DOHH2 (cell line): ENCODE data around the gene IRX1.

Source experiments
- H3F3A ChIP-seq: fragments of 200-600 bp; sonication (generic), shearing (Covaris generic); 2 replicates; pipeline ENCODE4 v1.6.0; 2016; ENCODE audit warnings: antibody characterized with exemption, mild to moderate bottlenecking; ENCODE audit not compliant: control insufficient read depth, insufficient read depth
- H3K27ac ChIP-seq: fragments of 200-600 bp; sonication (generic); 2 replicates; pipeline ENCODE4 v1.5.1; 2014; ENCODE audit warnings: low read depth, mild to moderate bottlenecking, low read length, moderate library complexity
- H3K27me3 ChIP-seq: fragments of 200-600 bp; sonication (generic); 2 replicates; pipeline ENCODE4 v1.6.1; 2014; ENCODE audit warnings: mild to moderate bottlenecking, low read length, mixed read lengths; ENCODE audit not compliant: control insufficient read depth
- H3K36me3 ChIP-seq: fragments of 200-600 bp; sonication (generic); 2 replicates; pipeline ENCODE4 v1.6.1; 2014; ENCODE audit warnings: mild to moderate bottlenecking, low read length, moderate library complexity, mixed read lengths; ENCODE audit not compliant: control insufficient read depth
- H3K4me1 ChIP-seq: fragments of 200-600 bp; sonication (generic); 2 replicates; pipeline ENCODE4 v1.6.1; 2014; ENCODE audit warnings: mild to moderate bottlenecking, low read length, mixed read lengths; ENCODE audit not compliant: control insufficient read depth
- H3K4me2 ChIP-seq: fragments of 200-600 bp; sonication (generic); 2 replicates; pipeline ENCODE4 v1.6.0; 2014; ENCODE audit warnings: mild to moderate bottlenecking, low read length, moderate library complexity
- H3K4me3 ChIP-seq: fragments of 200-600 bp; sonication (generic); 2 replicates; pipeline ENCODE4 v1.5.1; 2014; ENCODE audit warnings: mild to moderate bottlenecking, low read length, mixed read lengths
- H3K79me2 ChIP-seq: fragments of 200-600 bp; sonication (generic); 2 replicates; pipeline ENCODE4 v1.6.1; 2014; ENCODE audit warnings: mild to moderate bottlenecking, low read length, mixed read lengths; ENCODE audit not compliant: control insufficient read depth
- H3K9me2 ChIP-seq: fragments of 200-600 bp; sonication (generic); replicated peaks from 2 replicates; pipeline ENCODE4 v1.6.1; 2014; ENCODE audit warnings: mild to moderate bottlenecking, low read length, mixed read lengths; ENCODE audit not compliant: control insufficient read depth
- H3K9me3 ChIP-seq: fragments of 200-600 bp; sonication (generic); 2 replicates; pipeline ENCODE4 v1.6.1; 2014; ENCODE audit warnings: antibody characterized with exemption, low read length, mixed read lengths; ENCODE audit not compliant: control insufficient read depth, insufficient read depth
- H4K20me1 ChIP-seq: fragments of 200-600 bp; sonication (generic); 2 replicates; pipeline ENCODE4 v1.6.0; 2014; ENCODE audit warnings: low read depth, mild to moderate bottlenecking, antibody characterized with exemption, low read length, moderate library complexity; ENCODE audit not compliant: control insufficient read depth, insufficient read depth
- EZH2phosphoT487 ChIP-seq: fragments of 200-600 bp; sonication (generic); IDR thresholded peaks from 2 replicates; pipeline ENCODE4 v1.6.1; 2017; ENCODE audit warnings: borderline replicate concordance, mild to moderate bottlenecking, antibody characterized with exemption, low read length, moderate library complexity, mixed read lengths
- TF ChIP-seq, protein P1 (sequence below): fragments of 200-600 bp; sonication (generic); IDR thresholded peaks from one replicate; pipeline ENCODE4 v1.5.1; 2014; ENCODE audit warnings: antibody characterized with exemption, mild to moderate bottlenecking, low read depth, low read length; ENCODE audit not compliant: poor library complexity, severe bottlenecking

The IRX1 gene

DNA sequence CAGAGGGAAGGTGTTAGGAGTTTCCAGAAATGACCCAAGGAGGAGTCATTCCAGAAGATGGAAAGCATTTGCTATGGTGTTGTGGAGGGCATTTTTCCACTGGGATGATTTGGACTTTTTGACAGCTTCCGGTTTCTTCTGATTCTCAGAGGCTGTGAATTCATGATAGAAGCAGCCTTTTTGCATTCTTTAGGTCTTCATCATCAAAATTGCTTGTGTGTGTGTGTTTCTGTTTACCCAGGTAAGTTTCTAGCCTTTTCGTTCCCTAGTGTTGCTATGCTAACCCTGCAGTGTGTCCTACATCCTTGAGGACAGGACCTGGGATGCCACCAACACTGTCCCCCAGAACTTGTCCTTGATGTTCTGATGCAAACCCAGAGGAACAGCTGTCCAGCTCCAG lies 19.6 kb downstream of the IRX1 start:
- H3K9me3 ChIP-seq = peaks cover 10% of the 10 kb centered on the region
- H3K27ac ChIP-seq = no peak overlapping the region
- no peaks in the 10 kb centered on the region for H3K79me2 ChIP-seq
- no peaks in the 10 kb centered on the region for H3K4me1 ChIP-seq
- no peaks in the 10 kb centered on the region for H3K27me3 ChIP-seq
- no peak overlapping the region for H3K4me2 ChIP-seq
- H4K20me1 ChIP-seq = no peaks in the 10 kb centered on the region
- H3K9me2 ChIP-seq = no peaks in the 10 kb centered on the region
- no peaks in the 10 kb centered on the region for H3F3A ChIP-seq
- no peak for TF ChIP-seq EZH2phosphoT487
- TF ChIP-seq, protein P1, sequence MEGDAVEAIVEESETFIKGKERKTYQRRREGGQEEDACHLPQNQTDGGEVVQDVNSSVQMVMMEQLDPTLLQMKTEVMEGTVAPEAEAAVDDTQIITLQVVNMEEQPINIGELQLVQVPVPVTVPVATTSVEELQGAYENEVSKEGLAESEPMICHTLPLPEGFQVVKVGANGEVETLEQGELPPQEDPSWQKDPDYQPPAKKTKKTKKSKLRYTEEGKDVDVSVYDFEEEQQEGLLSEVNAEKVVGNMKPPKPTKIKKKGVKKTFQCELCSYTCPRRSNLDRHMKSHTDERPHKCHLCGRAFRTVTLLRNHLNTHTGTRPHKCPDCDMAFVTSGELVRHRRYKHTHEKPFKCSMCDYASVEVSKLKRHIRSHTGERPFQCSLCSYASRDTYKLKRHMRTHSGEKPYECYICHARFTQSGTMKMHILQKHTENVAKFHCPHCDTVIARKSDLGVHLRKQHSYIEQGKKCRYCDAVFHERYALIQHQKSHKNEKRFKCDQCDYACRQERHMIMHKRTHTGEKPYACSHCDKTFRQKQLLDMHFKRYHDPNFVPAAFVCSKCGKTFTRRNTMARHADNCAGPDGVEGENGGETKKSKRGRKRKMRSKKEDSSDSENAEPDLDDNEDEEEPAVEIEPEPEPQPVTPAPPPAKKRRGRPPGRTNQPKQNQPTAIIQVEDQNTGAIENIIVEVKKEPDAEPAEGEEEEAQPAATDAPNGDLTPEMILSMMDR = no peak
- no peak overlapping the region for H3K4me3 ChIP-seq
- no peaks in the 10 kb centered on the region for H3K36me3 ChIP-seq

DNA sequence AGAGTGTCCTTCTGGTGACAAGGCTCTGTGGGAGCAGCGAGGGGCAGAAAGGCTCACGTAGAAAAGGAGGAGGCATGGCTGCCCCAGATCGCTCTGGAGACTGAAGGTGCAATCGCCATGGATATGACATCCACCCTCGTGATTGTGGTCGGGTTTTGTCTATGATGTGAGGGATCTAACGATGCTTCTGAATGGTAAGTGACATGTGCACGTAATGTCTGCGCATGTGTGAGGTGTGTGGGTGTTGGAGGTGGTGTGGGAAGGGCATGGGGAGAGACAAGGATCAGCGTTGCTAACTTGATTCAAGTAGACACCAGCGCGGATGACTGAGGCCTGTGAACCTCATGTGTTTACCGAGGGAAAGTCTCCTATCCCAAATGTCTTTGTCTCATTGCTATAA lies 20.2 kb downstream of the IRX1 start:
- Histone ChIP-seq H3K4me2 (no peak overlapping the region), H3K4me3 (no peak overlapping the region), H3K4me1 (no peaks in the 10 kb centered on the region), H3F3A (no peaks in the 10 kb centered on the region), H4K20me1 (no peaks in the 10 kb centered on the region), H3K36me3 (no peaks in the 10 kb centered on the region), H3K27ac (no peak overlapping the region), H3K9me3 (peaks cover 10% of the 10 kb centered on the region), H3K9me2 (no peaks in the 10 kb centered on the region), H3K79me2 (no peaks in the 10 kb centered on the region), H3K27me3 (no peaks in the 10 kb centered on the region)
- TF ChIP-seq, protein P1 = no peak
- TF ChIP-seq EZH2phosphoT487 = no peak

DNA sequence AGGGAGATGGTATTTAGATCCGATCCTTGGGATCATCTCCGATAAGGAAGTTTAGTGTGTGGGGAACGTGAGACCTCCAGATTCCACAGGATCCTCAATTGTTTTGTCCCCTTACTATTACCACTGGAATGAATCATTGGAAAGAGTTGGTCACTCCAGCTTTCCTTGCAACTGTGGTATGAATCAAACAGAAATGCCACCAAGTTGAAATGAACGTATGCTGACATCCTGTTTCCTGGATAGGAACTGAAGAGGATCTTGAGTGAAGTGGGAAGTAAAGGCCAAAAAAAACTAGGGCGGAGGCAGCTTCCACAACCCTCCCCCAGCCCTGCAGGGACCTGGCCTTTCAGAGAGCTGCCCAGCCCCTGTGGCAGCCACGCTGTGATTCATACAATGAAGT lies 23.9 kb downstream of the IRX1 start:
- H3K4me3 ChIP-seq = no peak overlapping the region
- no peaks in the 10 kb centered on the region for H3K79me2 ChIP-seq
- H3K27me3 ChIP-seq = no peaks in the 10 kb centered on the region
- H3K9me3 ChIP-seq = peaks cover 10% of the 10 kb centered on the region; the same call in 1 of the 2 replicates
- no peaks in the 10 kb centered on the region for H3K9me2 ChIP-seq
- no peaks in the 10 kb centered on the region for H4K20me1 ChIP-seq
- H3F3A ChIP-seq = no peaks in the 10 kb centered on the region
- no peak overlapping the region for H3K27ac ChIP-seq
- H3K4me1 ChIP-seq = no peaks in the 10 kb centered on the region
- no peak for TF ChIP-seq EZH2phosphoT487
- TF ChIP-seq, protein P1 = no peak
- no peaks in the 10 kb centered on the region for H3K36me3 ChIP-seq
- H3K4me2 ChIP-seq = no peak overlapping the region

DNA sequence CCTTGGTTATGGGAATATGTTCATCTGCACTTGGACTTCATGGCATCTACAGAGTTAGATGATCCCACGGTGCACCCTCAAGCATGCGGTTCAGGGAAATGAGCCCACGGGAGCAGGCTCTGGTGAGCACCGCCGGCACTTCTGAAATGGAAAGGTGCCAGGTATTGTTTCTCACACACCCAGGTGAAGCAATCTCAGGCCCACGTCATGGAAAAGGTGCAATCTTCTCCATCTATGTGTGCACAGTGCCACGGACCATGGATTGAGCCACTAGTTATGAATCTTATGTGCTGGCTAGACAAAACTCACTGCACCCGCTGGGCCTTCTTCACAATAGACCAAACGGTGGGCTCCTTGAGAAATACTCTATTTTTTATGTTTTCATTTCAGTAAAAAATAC lies 27.3 kb downstream of the IRX1 start:
- H3K27ac ChIP-seq = no peak overlapping the region
- TF ChIP-seq, protein P1 = no peak
- no peak for TF ChIP-seq EZH2phosphoT487
- H3K27me3 ChIP-seq = no peaks in the 10 kb centered on the region
- H3K4me2 ChIP-seq = no peak overlapping the region
- H3F3A ChIP-seq = no peaks in the 10 kb centered on the region
- H3K36me3 ChIP-seq = no peaks in the 10 kb centered on the region
- H3K4me1 ChIP-seq = no peaks in the 10 kb centered on the region
- H3K79me2 ChIP-seq = no peaks in the 10 kb centered on the region
- H3K9me3 ChIP-seq = peaks cover 4% of the 10 kb centered on the region
- no peaks in the 10 kb centered on the region for H4K20me1 ChIP-seq
- no peaks in the 10 kb centered on the region for H3K9me2 ChIP-seq
- no peak overlapping the region for H3K4me3 ChIP-seq
